B cell (primary cell): ENCODE measurements around the gene NLGN1. TPM values are rescaled to one million over a fixed set of nuclear protein-coding genes. Genes with fewer than 3 reads are reported as not detected.

ENCODE experiments used
- ATAC-seq: fragments of 200-7000 bp; cut with Tn5 transposase; one replicate; pipeline ENCODE4 v1.10.0; 2021; ENCODE audit warnings: low read depth, mild to moderate bottlenecking, moderate number of reproducible peaks, moderate library complexity
- CTCF ChIA-PET: fragments of 350-600 bp; sonication (Branson Sonifier 250); formaldehyde crosslinking; loops from one replicate; lab custom pipeline; 2021; ENCODE audit warnings: antibody characterized with exemption, inconsistent platforms; lab: Charles Lee
- POLR2A ChIA-PET: fragments of 350-600 bp; sonication (Branson Sonifier 250); formaldehyde crosslinking; loops from one replicate; lab custom pipeline; 2021; ENCODE audit warnings: antibody characterized with exemption; lab: Charles Lee
- DNase-seq: peaks from one replicate; pipeline ENCODE4 v3.0.0; 2013
- H2AFZ ChIP-seq: 2 replicates; pipeline ENCODE4 v1.6.1; 2012; ENCODE audit warnings: mild to moderate bottlenecking, low read depth, low read length; ENCODE audit not compliant: insufficient read depth, poor library complexity, severe bottlenecking
- H3K27ac ChIP-seq, 2 donors: 1 replicate in 1 of 2; 2 replicates in 1 of 2; pipeline ENCODE4 v1.5.1; 2012 to 2013; ENCODE audit warnings: low read length in 2 of 2, mild to moderate bottlenecking in 2 of 2, moderate library complexity in 1 of 2
- H3K27me3 ChIP-seq, 4 experiments: fragments of 200-600 bp in 1 of 4; sonication (generic) in 1 of 4; replicated peaks in 1 of 4; 1 replicate in 2 of 4; 2 replicates in 2 of 4; pipeline versions ENCODE4 v1.6.1 to v1.7.0; 2013 to 2016; ENCODE audit warnings: low read length in 3 of 4, mild to moderate bottlenecking in 2 of 4, mixed read lengths in 1 of 4, moderate library complexity in 1 of 4; ENCODE audit not compliant: insufficient read depth in 4 of 4, control insufficient read depth in 3 of 4; ENCODE audit errors: control extremely low read depth in 1 of 4
- H3K36me3 ChIP-seq, 2 experiments: replicated peaks in 1 of 2; 1 replicate in 1 of 2; 2 replicates in 1 of 2; pipeline versions ENCODE4 v1.6.1 to v1.7.1; 2013; ENCODE audit warnings: low read length in 1 of 2; ENCODE audit not compliant: insufficient read depth in 2 of 2, control insufficient read depth in 1 of 2; ENCODE audit errors: control extremely low read depth in 1 of 2, extremely low read depth in 1 of 2
- H3K4me1 ChIP-seq, 2 donors: fragments of 200-600 bp in 1 of 2; sonication (generic) in 1 of 2; 1 replicate in 1 of 2; 2 replicates in 1 of 2; pipeline versions ENCODE4 v1.5.1 to v1.6.1; 2013 to 2017; ENCODE audit warnings: low read length in 2 of 2; ENCODE audit not compliant: control insufficient read depth in 2 of 2, insufficient read depth in 2 of 2
- H3K4me2 ChIP-seq: replicated peaks from 2 replicates; pipeline ENCODE3; 2012; ENCODE audit warnings: mild to moderate bottlenecking, low read depth, low read length; ENCODE audit not compliant: poor library complexity, severe bottlenecking
- H3K4me3 ChIP-seq, 5 experiments: fragments of 200-600 bp in 1 of 5; sonication (generic) in 1 of 5; 1 replicate in 3 of 5; 2 replicates in 2 of 5; pipeline versions ENCODE4 v1.5.1 to v1.7.0; 2011 to 2016; ENCODE audit warnings: low read length in 4 of 5, mild to moderate bottlenecking in 4 of 5, low read depth in 2 of 5, control low read depth in 1 of 5, moderate library complexity in 1 of 5; ENCODE audit not compliant: insufficient read depth in 1 of 5; ENCODE audit errors: control extremely low read depth in 1 of 5, extremely low read depth in 1 of 5
- H3K79me2 ChIP-seq: fragments of 200-600 bp; sonication (generic); one replicate; pipeline ENCODE4 v1.6.0; 2016; ENCODE audit warnings: low read length; ENCODE audit not compliant: control insufficient read depth, insufficient read depth
- H3K9ac ChIP-seq: fragments of 200-600 bp; sonication (generic); 2 replicates; pipeline ENCODE4 v1.6.1; 2017; ENCODE audit warnings: mild to moderate bottlenecking, low read length, moderate library complexity
- H3K9me3 ChIP-seq, 3 donors: one replicate each; pipeline versions ENCODE4 v1.6.1 to v1.7.1; 2013; ENCODE audit warnings: low read length in 2 of 3; ENCODE audit not compliant: control insufficient read depth in 2 of 3, insufficient read depth in 1 of 3; ENCODE audit errors: control extremely low read depth in 1 of 3
- H4K20me1 ChIP-seq: 2 replicates; pipeline ENCODE4 v1.6.0; 2012; ENCODE audit warnings: mild to moderate bottlenecking, low read length; ENCODE audit not compliant: insufficient read depth, control insufficient read depth, poor library complexity, severe bottlenecking
- H3K27ac Mint-ChIP-seq: one replicate; pipeline ENCODE4 v1.8.0; 2021; ENCODE audit warnings: mixed read lengths
- H3K27me3 Mint-ChIP-seq: one replicate; pipeline ENCODE4 v1.8.0; 2021; ENCODE audit warnings: mixed read lengths
- H3K4me1 Mint-ChIP-seq: one replicate; pipeline ENCODE4 v1.8.0; 2021; ENCODE audit warnings: mixed read lengths
- H3K4me3 Mint-ChIP-seq: one replicate; pipeline ENCODE4 v1.8.0; 2021; ENCODE audit warnings: mixed read lengths
- H3K9me3 Mint-ChIP-seq: one replicate; pipeline ENCODE4 v1.8.0; 2022; ENCODE audit warnings: mixed read lengths; ENCODE audit not compliant: insufficient read depth
- EZH2 ChIP-seq: IDR thresholded peaks from 2 replicates; pipeline ENCODE4 v1.6.1; 2012; ENCODE audit warnings: borderline replicate concordance, low read depth, mild to moderate bottlenecking, moderate library complexity, low read length; ENCODE audit not compliant: insufficient read depth, poor library complexity, severe bottlenecking
- WGBS: methylation state at CpG from one replicate; pipeline ENCODE4 v1.1.5; 2013; ENCODE audit warnings: missing lambda C conversion rate; ENCODE audit not compliant: insufficient coverage; 5-methylcytosine and 5-hydroxymethylcytosine counted together
- intact Hi-C: fragments of 100-400 bp; cut with micrococcal nuclease; formaldehyde crosslinking; loops from one replicate; pipeline ENCODE4 v1.10.0; 2022
- polyA plus RNA-seq: library from polyadenylated mRNA; depleted of rRNA; stranded (reverse); fragments of >200 nt; gene quantifications from 2 replicates; pipeline ENCODE4 v1.2.3, GENCODE V29; 2012
- total RNA-seq, 2 donors: library from RNA; stranded (reverse); fragments of 120-200 nt in 1 of 2; gene quantifications; 1 replicate in 1 of 2; 2 replicates in 1 of 2; pipeline versions ENCODE4 v1.2.3 to v1.2.4, GENCODE V29; 2013 to 2022
- TF ChIP-seq, protein P1 (sequence below): fragments of 200-600 bp; IDR thresholded peaks from one replicate; pipeline ENCODE4 v1.8.0; 2022; ENCODE audit warnings: antibody characterized with exemption, mild to moderate bottlenecking

NLGN1 gene
- total and polyA plus RNA-seq, 2 donors (not counting 1 experiment from before 2014, with no cell fraction given), result not detected

DNA sequence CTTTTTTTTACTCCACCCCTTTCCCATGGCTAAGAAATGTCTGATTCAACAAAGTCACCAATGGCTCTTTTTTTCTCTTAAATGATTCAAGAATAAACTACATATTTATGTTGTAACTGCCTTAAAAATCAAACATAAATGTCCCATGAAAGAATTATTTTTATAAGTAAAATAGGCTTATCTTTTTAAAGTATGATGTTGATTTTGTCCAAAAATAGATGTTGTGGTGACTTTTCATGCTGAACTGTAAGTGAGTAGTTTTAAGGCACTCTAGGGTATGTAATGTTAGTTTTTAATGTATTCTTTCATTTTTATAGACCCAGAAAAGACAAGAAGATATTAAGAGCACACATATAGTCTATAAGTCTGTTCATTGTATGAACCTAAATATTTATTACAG lies 594.9 kb downstream of the NLGN1 start:
- Histone ChIP-seq H3K79me2 (no peaks in the 10 kb centered on the region), H4K20me1 (no peaks in the 10 kb centered on the region), H3K4me3 (no peak overlapping the region), H3K9me3 (no peaks in the 10 kb centered on the region), H3K27me3 (no peaks in the 10 kb centered on the region), H3K9ac (no peak overlapping the region), H3K27ac (no peak overlapping the region), H2AFZ (no peak overlapping the region), H3K4me1 (no peaks in the 10 kb centered on the region), H3K36me3 (no peaks in the 10 kb centered on the region), H3K4me2 (no peak overlapping the region)
- Mint-ChIP-seq H3K27ac (no peak overlapping the region), H3K9me3 (peaks cover 3% of the 10 kb centered on the region), H3K4me1 (no peaks in the 10 kb centered on the region), H3K27me3 (no peaks in the 10 kb centered on the region), H3K4me3 (no peak overlapping the region)
- intact Hi-C loops, result no loop called here
- no peak for DNase-seq
- no peak for TF ChIP-seq EZH2
- TF ChIP-seq, protein P1, sequence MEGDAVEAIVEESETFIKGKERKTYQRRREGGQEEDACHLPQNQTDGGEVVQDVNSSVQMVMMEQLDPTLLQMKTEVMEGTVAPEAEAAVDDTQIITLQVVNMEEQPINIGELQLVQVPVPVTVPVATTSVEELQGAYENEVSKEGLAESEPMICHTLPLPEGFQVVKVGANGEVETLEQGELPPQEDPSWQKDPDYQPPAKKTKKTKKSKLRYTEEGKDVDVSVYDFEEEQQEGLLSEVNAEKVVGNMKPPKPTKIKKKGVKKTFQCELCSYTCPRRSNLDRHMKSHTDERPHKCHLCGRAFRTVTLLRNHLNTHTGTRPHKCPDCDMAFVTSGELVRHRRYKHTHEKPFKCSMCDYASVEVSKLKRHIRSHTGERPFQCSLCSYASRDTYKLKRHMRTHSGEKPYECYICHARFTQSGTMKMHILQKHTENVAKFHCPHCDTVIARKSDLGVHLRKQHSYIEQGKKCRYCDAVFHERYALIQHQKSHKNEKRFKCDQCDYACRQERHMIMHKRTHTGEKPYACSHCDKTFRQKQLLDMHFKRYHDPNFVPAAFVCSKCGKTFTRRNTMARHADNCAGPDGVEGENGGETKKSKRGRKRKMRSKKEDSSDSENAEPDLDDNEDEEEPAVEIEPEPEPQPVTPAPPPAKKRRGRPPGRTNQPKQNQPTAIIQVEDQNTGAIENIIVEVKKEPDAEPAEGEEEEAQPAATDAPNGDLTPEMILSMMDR, result no peak
- ChIA-PET POLR2A (no interaction called here), CTCF (no interaction called here)
- no peak for ATAC-seq

DNA sequence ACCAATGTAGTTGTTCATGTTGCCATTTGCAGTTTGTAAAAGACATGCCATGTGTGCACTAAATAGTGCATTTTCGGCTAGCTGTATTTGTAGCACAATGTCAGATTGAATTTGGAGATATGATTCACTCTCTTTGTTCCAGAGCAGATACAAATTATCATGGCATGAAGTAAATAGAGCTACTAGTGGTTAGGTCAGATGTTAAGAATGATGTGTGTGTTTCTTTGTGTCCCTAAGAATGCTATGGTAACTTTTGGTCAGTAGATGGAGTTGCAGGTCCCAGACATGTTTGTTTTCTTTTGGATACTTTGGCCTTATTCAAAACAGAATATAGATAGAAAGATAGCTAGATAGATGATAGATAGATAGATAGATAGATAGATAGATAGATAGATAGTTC lies 595.8 kb downstream of the NLGN1 start:
- H4K20me1 ChIP-seq, result no peaks in the 10 kb centered on the region
- no peaks in the 10 kb centered on the region for H3K4me1 ChIP-seq
- no peak overlapping the region for H2AFZ ChIP-seq
- POLR2A ChIA-PET, result no interaction called here
- no peak for TF ChIP-seq EZH2
- TF ChIP-seq, protein P1, result no peak
- H3K36me3 ChIP-seq, result no peaks in the 10 kb centered on the region
- H3K4me1 Mint-ChIP-seq, result no peaks in the 10 kb centered on the region
- H3K27me3 Mint-ChIP-seq, result no peaks in the 10 kb centered on the region
- no peak for ATAC-seq
- no peak for DNase-seq
- H3K9me3 Mint-ChIP-seq, result no peaks in the 10 kb centered on the region
- H3K27me3 ChIP-seq, result no peaks in the 10 kb centered on the region
- H3K4me3 Mint-ChIP-seq, result no peak overlapping the region
- CTCF ChIA-PET, result no interaction called here
- no peak overlapping the region for H3K4me2 ChIP-seq
- 83% methylated on average over 1 of the region's 1 CpG for WGBS
- H3K27ac ChIP-seq, result no peak overlapping the region
- H3K79me2 ChIP-seq, result no peaks in the 10 kb centered on the region
- H3K9me3 ChIP-seq, result no peaks in the 10 kb centered on the region
- no peak overlapping the region for H3K4me3 ChIP-seq
- no peak overlapping the region for H3K27ac Mint-ChIP-seq
- no peak overlapping the region for H3K9ac ChIP-seq
- intact Hi-C loops, result no loop called here
